Neuronal stem cell (in vitro differentiated cells): Measurements from ENCODE around the gene POLR2C.
A peak's percentile ranks its signal among the peaks of the same experiment; 100 is the strongest.

ENCODE experiments used
- DNase-seq: peaks from one replicate; pipeline ENCODE4 v3.0.0-alpha.2; 2013; ENCODE audit warnings: low spot score
- H2AFZ ChIP-seq: one replicate; pipeline ENCODE4 v1.6.1; 2013; ENCODE audit warnings: mild to moderate bottlenecking, low read length, inconsistent platforms
- H2AK5ac ChIP-seq: 2 replicates; pipeline ENCODE4 v1.6.1; 2013; ENCODE audit warnings: low read depth, mild to moderate bottlenecking, inconsistent platforms, low read length, moderate library complexity, mixed read lengths
- H2BK120ac ChIP-seq: 2 replicates; pipeline ENCODE4 v1.6.1; 2013; ENCODE audit warnings: low read depth, mild to moderate bottlenecking, inconsistent platforms, low read length, moderate library complexity, mixed read lengths
- H2BK12ac ChIP-seq: one replicate; pipeline ENCODE4 v1.6.1; 2013; ENCODE audit warnings: low read length, inconsistent platforms
- H2BK15ac ChIP-seq: 2 replicates; pipeline ENCODE4 v1.6.1; 2013; ENCODE audit warnings: mild to moderate bottlenecking, low read length, inconsistent platforms, mixed read lengths
- H2BK5ac ChIP-seq: one replicate; pipeline ENCODE4 v1.6.1; 2013; ENCODE audit warnings: inconsistent platforms, mild to moderate bottlenecking, low read length, moderate library complexity
- H3K14ac ChIP-seq: one replicate; pipeline ENCODE4 v1.6.1; 2013; ENCODE audit warnings: low read length, inconsistent platforms
- H3K18ac ChIP-seq: 2 replicates; pipeline ENCODE4 v1.6.1; 2013; ENCODE audit warnings: low read length, inconsistent platforms
- H3K23ac ChIP-seq: 2 replicates; pipeline ENCODE4 v1.6.1; 2013; ENCODE audit warnings: low read depth, mild to moderate bottlenecking, mixed read lengths, low read length, inconsistent platforms; ENCODE audit not compliant: poor library complexity
- H3K27ac ChIP-seq: replicated peaks from 3 replicates; pipeline ENCODE4 v1.5.1; 2013; ENCODE audit warnings: low read length, inconsistent platforms
- H3K27me3 ChIP-seq, 3 experiments: 2 replicates each; pipeline ENCODE4 v1.6.1; 2013; ENCODE audit warnings: low read length in 3 of 3, mild to moderate bottlenecking in 2 of 3, inconsistent platforms in 1 of 3, low read depth in 1 of 3, mixed read lengths in 1 of 3, moderate library complexity in 1 of 3; ENCODE audit not compliant: control insufficient read depth in 3 of 3, insufficient read depth in 3 of 3
- H3K36me3 ChIP-seq, 2 donors: replicated peaks in 1 of 2; 2 replicates each; pipeline ENCODE4 v1.6.1; 2013; ENCODE audit warnings: low read length in 2 of 2; ENCODE audit not compliant: control insufficient read depth in 2 of 2, insufficient read depth in 2 of 2
- H3K4ac ChIP-seq: 2 replicates; pipeline ENCODE4 v1.6.1; 2013; ENCODE audit warnings: inconsistent platforms, mild to moderate bottlenecking, low read length, moderate library complexity
- H3K4me1 ChIP-seq, 2 donors: 1 replicate in 1 of 2; 2 replicates in 1 of 2; pipeline ENCODE4 v1.6.1; 2013; ENCODE audit warnings: low read length in 2 of 2, low read depth in 1 of 2; ENCODE audit not compliant: control insufficient read depth in 2 of 2, insufficient read depth in 1 of 2
- H3K4me2 ChIP-seq: one replicate; pipeline ENCODE4 v1.6.1; 2013; ENCODE audit warnings: mild to moderate bottlenecking, low read length, inconsistent platforms; ENCODE audit not compliant: insufficient read depth, poor library complexity, severe bottlenecking
- H3K4me3 ChIP-seq, 2 donors: 2 replicates each; pipeline ENCODE4 v1.5.1; 2013; ENCODE audit warnings: low read length in 2 of 2, mild to moderate bottlenecking in 2 of 2, inconsistent platforms in 1 of 2, moderate library complexity in 1 of 2
- H3K79me1 ChIP-seq: one replicate; pipeline ENCODE4 v1.6.1; 2013; ENCODE audit warnings: low read depth, mild to moderate bottlenecking, inconsistent platforms, low read length, moderate library complexity
- H3K9ac ChIP-seq: one replicate; pipeline ENCODE4 v1.6.1; 2013; ENCODE audit warnings: mild to moderate bottlenecking, low read depth, low read length, inconsistent platforms; ENCODE audit not compliant: poor library complexity
- H3K9me3 ChIP-seq, 2 donors: replicated peaks in 1 of 2; 2 replicates each; pipeline versions ENCODE3 to v1.6.1; 2013; ENCODE audit warnings: low read length in 2 of 2, mild to moderate bottlenecking in 2 of 2, inconsistent platforms in 1 of 2, low read depth in 1 of 2, mixed read lengths in 1 of 2, moderate library complexity in 1 of 2; ENCODE audit not compliant: control insufficient read depth in 2 of 2, insufficient read depth in 1 of 2
- H4K8ac ChIP-seq: one replicate; pipeline ENCODE4 v1.6.1; 2013; ENCODE audit warnings: low read depth, mild to moderate bottlenecking, inconsistent platforms, low read length, moderate library complexity
- H4K91ac ChIP-seq: one replicate; pipeline ENCODE4 v1.6.1; 2013; ENCODE audit warnings: low read length, low read depth, mild to moderate bottlenecking, inconsistent platforms; ENCODE audit not compliant: poor library complexity
- WGBS, 2 donors: extraction: QIAGEN DNeasy Blood & Tissue Kit; methylation state at CpG; one replicate each; pipeline ENCODE4 v1.1.7; 2013; ENCODE audit warnings: missing lambda C conversion rate in 2 of 2, mixed read lengths in 1 of 2; ENCODE audit not compliant: insufficient read length in 2 of 2, insufficient replicate concordance in 1 of 2; ENCODE audit errors: extremely low coverage in 2 of 2; 5-methylcytosine and 5-hydroxymethylcytosine counted together

POLR2C gene

GRCh38 chr16:57484515-57485005 lies 22.1 kb downstream of the POLR2C start:
- Histone ChIP-seq H3K27ac (no peak overlapping the region), H3K27me3 (peaks cover 0 to 28% (median 3%) of the 10 kb centered on the region in 3 experiments), H2BK15ac (no peak overlapping the region), H3K4me2 (no peak overlapping the region), H2BK12ac (peak overlapping the region; percentile 94), H2AK5ac (peak overlapping the region; percentile 98), H3K4me3 (no peak overlapping the region), H4K8ac (peak overlapping the region; percentile 43), H3K79me1 (peaks cover 9% of the 10 kb centered on the region), H2AFZ (no peak overlapping the region), H3K18ac (no peak overlapping the region), H2BK5ac (no peak overlapping the region), H3K36me3 (no peaks in the 10 kb centered on the region), H3K4me1 (peaks cover 17 to 18% of the 10 kb centered on the region in 2 donors), H2BK120ac (peak overlapping the region; percentile 24), H3K9me3 (peaks cover 3 to 5% of the 10 kb centered on the region in 2 donors), H3K9ac (no peak overlapping the region), H3K23ac (no peak overlapping the region), H3K14ac (no peak overlapping the region), H4K91ac (no peak overlapping the region), H3K4ac (no peak overlapping the region)
- no CpG with 5 or more reads among the region's 8 CpGs for WGBS, 2 donors
- DNase-seq = no peak

- Histone ChIP-seq H2BK5ac (peak overlapping the region; percentile 46), H3K18ac (peak overlapping the region; percentile 94), H3K4me1 (peaks cover 11 to 12% of the 10 kb centered on the region in 2 donors), H3K27me3 (peaks cover 0 to 28% (median 3%) of the 10 kb centered on the region in 3 experiments), H3K14ac (peak overlapping the region; percentile 72), H3K27ac (no peak overlapping the region), H2BK15ac (peak overlapping the region; percentile 77), H3K79me1 (peaks cover 9% of the 10 kb centered on the region), H3K4ac (no peak overlapping the region), H2AK5ac (peak overlapping the region; percentile 91), H3K9me3 (peaks cover 3 to 7% of the 10 kb centered on the region in 2 donors), H4K91ac (no peak overlapping the region), H2BK120ac (peak overlapping the region; percentile 24), H3K4me3 (peak overlapping the region; percentile 46 to 90), H2BK12ac (peak overlapping the region; percentile 43), H4K8ac (no peak overlapping the region), H3K36me3 (no peaks in the 10 kb centered on the region), H3K23ac (peak overlapping the region; percentile 96), H2AFZ (peak overlapping the region; percentile 96), H3K4me2 (peak overlapping the region; percentile 73), H3K9ac (peak overlapping the region; percentile 81)
- WGBS, 2 donors = no CpG with 5 or more reads among the region's 14 CpGs
- DNase-seq = no peak
Observed at GRCh38 chr16:57485091-57485915, 22.8 kb downstream of the POLR2C start.

GRCh38 chr16:57485916-57486857 lies 23.7 kb downstream of the POLR2C start, which contains the start of gene DOK4:
DOK4 (minus strand) TSS chr16:57486493; CDS start chr16:57479507, 6,986 bp downstream.
- Histone ChIP-seq H3K4me2 (peak within 1 kb of the TSS; percentile 73), H2AK5ac (peak within 1 kb of the TSS; percentile 91), H3K4me3 (peak within 1 kb of the TSS; percentile 46 to 90), H3K79me1 (peaks cover 9% of the 10 kb centered on the region), H2BK5ac (no peak within 1 kb of the TSS), H3K27me3 (peaks cover 0 to 28% (median 3%) of the 10 kb centered on the region in 3 experiments), H2BK15ac (peak within 1 kb of the TSS; percentile 77), H2BK12ac (peak within 1 kb of the TSS; percentile 84), H3K9ac (peak within 1 kb of the TSS; percentile 81), H4K8ac (peak within 1 kb of the TSS; percentile 70), H3K36me3 (no peaks in the 10 kb centered on the region), H3K14ac (peak within 1 kb of the TSS; percentile 72), H3K4ac (no peak within 1 kb of the TSS), H3K27ac (no peak within 1 kb of the TSS), H2AFZ (peak within 1 kb of the TSS; percentile 96), H2BK120ac (peak within 1 kb of the TSS; percentile 81), H3K9me3 (peaks cover 3 to 7% of the 10 kb centered on the region in 2 donors), H4K91ac (no peak within 1 kb of the TSS), H3K23ac (peak within 1 kb of the TSS; percentile 80), H3K4me1 (peaks cover 9 to 11% of the 10 kb centered on the region in 2 donors), H3K18ac (peak within 1 kb of the TSS; percentile 94)
- WGBS, 2 donors = 100% methylated on average over 1 of the region's 73 CpGs; no CpG with 5 or more reads in 1 of the 2 donors
- peak; percentile 63 for DNase-seq
